Stimulated activated effector memory CD8-positive, alpha-beta T cell treated with anti-CD3 and anti-CD28 coated beads, Interleukin-12 subunit alpha, Interleukin-12 subunit beta, amount 100 ng/mL, for 72 hours (primary cell): Measurements from ENCODE around the gene MYADML2.
A peak's percentile ranks its signal among the peaks of the same experiment; 100 is the strongest.

Source experiments
- ATAC-seq: fragments of 150-1000 bp; cut with Tn5 transposase; 2 replicates; pipeline ENCODE4 v1.10.0; 2021
- DNase-seq, 2 donors: peaks; one replicate each; pipeline ENCODE4 v3.0.0; 2021 to 2022; ENCODE audit warnings: low spot score in 2 of 2
- H3K27ac Mint-ChIP-seq: one replicate; pipeline ENCODE4 v1.8.0; 2022; ENCODE audit warnings: mild to moderate bottlenecking, mixed read lengths
- H3K36me3 Mint-ChIP-seq: one replicate; pipeline ENCODE4 v1.8.0; 2022; ENCODE audit warnings: mild to moderate bottlenecking, mixed read lengths
- H3K4me1 Mint-ChIP-seq: one replicate; pipeline ENCODE4 v1.8.0; 2022; ENCODE audit warnings: mixed read lengths
- H3K4me3 Mint-ChIP-seq: one replicate; pipeline ENCODE4 v1.8.0; 2022; ENCODE audit warnings: mild to moderate bottlenecking, mixed read lengths
- H3K9me3 Mint-ChIP-seq: one replicate; pipeline ENCODE4 v1.8.0; 2022; ENCODE audit warnings: mixed read lengths

The MYADML2 gene

DNA sequence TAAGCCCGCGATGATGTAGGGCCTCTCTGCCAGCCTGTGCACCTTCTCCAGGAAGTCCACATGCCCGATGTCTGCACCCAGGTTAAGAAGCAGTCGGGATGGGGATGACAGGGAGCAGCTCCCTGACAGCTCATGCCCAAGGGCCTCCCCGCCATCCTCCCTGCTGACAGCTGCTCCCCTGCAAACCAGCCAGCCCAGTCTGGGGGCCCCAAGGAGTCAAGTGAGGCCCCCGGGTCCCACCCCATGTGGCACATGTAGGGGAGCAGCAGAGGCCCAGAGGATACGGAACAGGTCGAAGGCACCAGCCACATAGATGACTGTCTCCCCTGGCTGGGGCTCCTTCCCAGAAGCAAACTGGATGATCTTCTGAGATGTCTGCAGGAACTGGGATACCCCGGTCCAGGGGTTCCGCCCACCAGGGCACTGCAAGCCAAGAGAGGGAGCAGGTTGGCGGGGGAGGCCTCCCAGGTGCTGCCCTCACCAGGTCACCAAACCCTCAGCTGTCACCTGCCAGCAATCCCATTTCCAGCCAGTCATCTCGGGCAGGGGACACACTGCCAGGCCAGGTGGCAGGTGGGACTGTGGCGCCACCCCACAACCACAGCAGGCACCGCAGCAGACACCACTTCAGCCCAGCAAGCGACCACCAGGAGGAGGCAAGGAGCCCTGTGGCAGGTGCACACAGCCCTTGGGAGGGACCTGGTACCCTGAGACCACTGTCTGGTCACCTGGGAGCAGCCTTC lies 40.4 kb downstream of the MYADML2 start:
- ATAC-seq, result no peak
- no peak overlapping the region for H3K27ac Mint-ChIP-seq

DNA sequence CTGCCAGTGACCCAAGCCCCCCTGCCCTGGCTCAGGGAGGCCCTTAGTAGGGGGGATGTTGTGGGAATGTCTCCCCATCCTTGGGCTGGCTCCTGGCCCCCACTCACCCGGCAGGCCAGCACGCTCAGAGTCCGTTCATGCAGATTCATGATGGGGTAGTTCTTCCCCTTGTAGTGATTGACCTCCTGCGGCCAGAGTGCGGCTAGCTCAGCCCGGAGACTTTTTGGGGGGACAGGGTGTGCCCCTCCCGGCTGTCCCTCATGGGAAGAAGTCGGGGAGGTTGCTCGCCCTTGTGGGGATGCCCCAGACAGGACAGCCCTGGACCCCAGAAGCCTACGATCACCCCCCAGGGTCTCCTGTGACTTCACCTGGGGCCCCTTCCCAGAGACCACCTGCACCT lies 41.0 kb downstream of the MYADML2 start:
- no peaks in the 10 kb centered on the region for H3K9me3 Mint-ChIP-seq
- ATAC-seq (no peak), DNase-seq (no peak)
- H3K27ac Mint-ChIP-seq, result no peak overlapping the region
- H3K36me3 Mint-ChIP-seq, result peaks cover 9% of the 10 kb centered on the region
- H3K4me3 Mint-ChIP-seq, result no peak overlapping the region
- peaks cover 12% of the 10 kb centered on the region for H3K4me1 Mint-ChIP-seq

More for the DNA sequence above, 40.4 kb downstream of the MYADML2 start:
- Mint-ChIP-seq H3K9me3 (no peaks in the 10 kb centered on the region), H3K4me1 (peaks cover 6% of the 10 kb centered on the region), H3K36me3 (peaks cover 12% of the 10 kb centered on the region), H3K4me3 (no peak overlapping the region)
- DNase-seq, result no peak

DNA sequence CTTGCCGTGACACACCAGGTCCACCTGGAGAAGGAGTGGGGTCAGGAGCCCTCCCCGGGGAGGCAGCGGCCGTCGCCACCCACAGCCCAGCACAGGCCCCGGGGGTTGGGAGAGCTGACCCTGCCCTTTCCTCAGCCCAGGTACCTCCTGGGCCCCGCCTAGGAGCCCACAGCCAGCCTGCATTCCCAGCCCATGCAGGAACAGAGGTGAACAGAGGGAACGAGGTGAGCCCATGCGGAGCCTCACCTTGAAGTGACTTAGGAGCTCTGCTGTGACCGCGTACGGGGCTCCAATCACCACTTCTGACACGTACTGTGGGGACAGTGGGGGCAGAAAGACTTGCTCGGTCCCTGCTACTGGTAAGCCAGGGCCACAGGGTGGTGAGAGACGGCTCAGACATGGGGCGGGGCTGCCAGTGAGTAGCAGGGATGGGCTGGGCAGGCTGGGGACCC lies 41.6 kb downstream of the MYADML2 start:
- Mint-ChIP-seq H3K4me1 (peaks cover 16% of the 10 kb centered on the region), H3K4me3 (no peak overlapping the region), H3K36me3 (peaks cover 12% of the 10 kb centered on the region), H3K27ac (no peak overlapping the region), H3K9me3 (no peaks in the 10 kb centered on the region)
- no peak for DNase-seq
- ATAC-seq, result no peak

DNA sequence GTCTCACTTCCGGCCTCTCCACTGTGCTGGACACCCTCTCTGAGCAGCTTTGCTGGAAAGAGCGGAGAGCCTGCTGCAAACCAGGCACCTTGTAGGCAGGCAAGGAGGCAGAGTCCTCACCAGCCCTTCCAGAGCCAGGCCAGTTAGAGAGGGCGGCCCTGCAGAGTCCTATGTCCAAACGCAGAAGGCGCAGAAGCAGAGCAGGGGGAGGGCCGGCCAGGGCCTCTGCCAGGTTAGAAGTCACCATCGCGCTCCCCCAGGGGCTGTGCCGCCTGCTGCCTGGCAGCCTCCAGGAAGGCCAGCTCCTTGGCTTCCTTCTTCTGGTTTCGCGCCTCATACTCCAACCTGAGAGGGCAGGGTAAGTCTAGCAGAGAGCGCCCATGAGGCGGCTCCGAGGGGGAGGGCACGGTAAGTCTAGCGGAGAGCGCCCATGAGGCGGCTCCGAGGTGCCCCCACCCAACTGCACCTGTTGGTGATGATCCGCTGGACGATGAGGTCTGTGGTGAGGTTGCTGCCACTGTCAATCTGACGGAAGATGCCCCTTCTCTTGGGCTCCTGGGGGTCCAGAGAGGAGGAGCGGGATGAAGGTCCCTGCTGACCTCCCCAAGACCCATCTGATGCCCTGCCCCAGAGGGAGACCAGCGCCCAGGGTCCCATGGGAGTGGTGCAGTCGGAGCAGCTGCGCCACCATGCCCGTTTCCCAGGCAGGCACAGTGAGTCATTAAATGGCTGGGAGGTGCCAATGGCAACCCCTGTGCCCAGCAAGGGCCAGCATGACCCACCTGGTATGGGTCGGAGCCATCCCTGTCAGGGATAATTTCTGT lies 42.2 kb downstream of the MYADML2 start:
- peaks cover 10% of the 10 kb centered on the region for H3K4me1 Mint-ChIP-seq
- peaks cover 16% of the 10 kb centered on the region for H3K36me3 Mint-ChIP-seq
- H3K4me3 Mint-ChIP-seq, result no peak overlapping the region
- ATAC-seq, result no peak
- H3K9me3 Mint-ChIP-seq, result no peaks in the 10 kb centered on the region
- no peak overlapping the region for H3K27ac Mint-ChIP-seq
- no peak for DNase-seq

DNA sequence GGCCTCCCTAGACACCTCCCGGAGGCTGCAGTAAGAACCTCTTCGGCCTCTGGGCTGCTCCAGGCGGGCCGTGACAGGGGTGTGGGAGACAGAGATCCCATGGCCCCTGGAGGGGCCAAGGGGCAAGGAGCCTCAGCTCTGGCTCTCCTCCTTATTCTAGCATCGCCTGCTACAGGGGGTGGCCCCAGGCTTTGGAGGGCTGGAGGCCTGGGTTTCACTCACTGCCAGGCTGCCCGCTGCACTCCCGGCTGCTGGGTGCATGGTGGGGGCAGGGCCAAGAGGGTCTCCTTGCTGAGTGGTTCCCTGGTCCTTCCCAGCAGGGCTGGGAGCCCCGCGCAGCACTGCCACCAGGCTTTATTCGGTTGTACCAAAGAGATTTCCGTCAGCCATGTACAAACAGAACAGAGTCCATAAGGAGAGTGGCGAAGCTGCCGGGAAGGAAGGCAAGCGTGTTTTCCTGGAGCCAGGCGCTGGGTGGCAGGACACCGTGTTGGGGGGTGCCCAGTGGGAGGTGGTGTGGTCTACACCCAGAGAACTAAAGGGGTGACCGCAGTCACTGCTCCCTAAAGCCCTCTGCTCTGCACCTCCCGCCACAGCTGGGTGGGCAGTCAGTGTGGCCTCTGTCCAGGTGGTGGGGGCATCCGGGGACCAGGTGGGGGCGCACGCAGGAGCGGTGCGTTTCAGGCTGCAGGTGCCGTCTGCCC lies 43.0 kb downstream of the MYADML2 start:
- no peaks in the 10 kb centered on the region for H3K9me3 Mint-ChIP-seq
- H3K4me3 Mint-ChIP-seq, result no peak overlapping the region
- DNase-seq, result no peak
- no peak overlapping the region for H3K27ac Mint-ChIP-seq
- peaks cover 23% of the 10 kb centered on the region for H3K36me3 Mint-ChIP-seq
- ATAC-seq, result no peak
- peaks cover 10% of the 10 kb centered on the region for H3K4me1 Mint-ChIP-seq

DNA sequence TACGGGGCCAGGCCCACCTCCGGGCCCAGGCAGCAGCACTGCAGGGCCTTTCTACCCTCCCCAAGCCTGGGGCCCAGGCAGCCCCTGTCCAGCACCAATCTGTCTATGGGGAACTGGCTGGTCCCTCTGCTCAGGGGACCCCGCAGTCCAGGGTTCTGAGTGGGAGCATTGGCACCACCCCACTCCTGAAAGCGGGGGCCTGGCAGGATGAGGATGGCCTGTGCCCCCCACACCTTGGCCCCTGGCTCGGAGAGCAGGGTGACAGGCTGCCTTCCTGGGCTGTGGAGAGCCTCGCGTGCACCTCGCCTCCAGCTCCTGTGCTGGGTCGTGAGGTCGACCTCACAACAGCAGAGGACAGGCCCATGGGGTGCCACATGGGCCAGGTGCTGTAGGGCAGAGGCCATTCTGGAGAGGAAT lies 43.6 kb downstream of the MYADML2 start:
- Mint-ChIP-seq H3K36me3 (peaks cover 29% of the 10 kb centered on the region), H3K4me3 (no peak overlapping the region), H3K9me3 (no peaks in the 10 kb centered on the region), H3K4me1 (peaks cover 10% of the 10 kb centered on the region), H3K27ac (no peak overlapping the region)
- ATAC-seq, result no peak
- DNase-seq, result no peak

DNA sequence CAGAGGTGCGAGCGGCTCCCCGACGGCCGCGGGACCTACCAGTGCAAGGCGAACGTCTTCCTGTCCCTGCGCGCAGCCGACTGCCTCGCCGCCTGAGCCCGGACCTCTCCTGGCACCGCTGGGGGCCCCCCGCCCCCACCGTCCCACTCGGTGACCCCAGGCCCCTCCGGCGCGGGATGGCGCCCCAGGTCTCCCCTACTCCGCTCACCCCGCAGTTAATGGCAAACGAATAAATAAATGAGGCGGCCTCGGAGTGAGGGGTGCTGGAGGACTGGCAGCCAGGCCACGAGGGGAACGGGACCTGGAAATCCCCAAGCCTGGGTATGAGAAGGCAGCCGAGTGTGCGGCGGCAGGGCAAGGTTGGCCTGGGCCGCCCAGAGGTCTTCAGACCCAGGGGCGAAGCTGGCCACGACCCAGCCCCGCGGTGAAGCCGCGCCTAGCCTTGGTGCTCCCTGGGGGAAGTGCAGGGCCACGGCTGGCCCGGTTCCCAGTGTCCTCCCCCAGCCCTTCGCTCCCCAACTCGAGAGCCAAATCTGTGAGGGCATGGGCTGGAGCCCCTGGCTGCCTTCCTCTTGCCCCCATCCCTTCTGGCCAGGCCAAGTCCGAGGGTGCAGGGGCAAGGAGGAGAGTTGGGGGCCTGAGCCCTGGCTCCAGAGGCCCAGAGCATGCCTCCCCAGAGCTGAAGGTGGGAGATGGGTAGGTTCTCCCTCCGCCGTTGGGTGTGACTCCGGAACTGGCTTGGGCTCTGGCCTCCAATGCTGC lies 44.2 kb downstream of the MYADML2 start:
- peaks cover 35% of the 10 kb centered on the region for H3K36me3 Mint-ChIP-seq
- peak; percentile 29 for ATAC-seq
- H3K9me3 Mint-ChIP-seq, result no peaks in the 10 kb centered on the region
- no peak overlapping the region for H3K27ac Mint-ChIP-seq
- DNase-seq, result no peak
- H3K4me3 Mint-ChIP-seq, result peak overlapping the region; percentile 23
- peaks cover 10% of the 10 kb centered on the region for H3K4me1 Mint-ChIP-seq

DNA sequence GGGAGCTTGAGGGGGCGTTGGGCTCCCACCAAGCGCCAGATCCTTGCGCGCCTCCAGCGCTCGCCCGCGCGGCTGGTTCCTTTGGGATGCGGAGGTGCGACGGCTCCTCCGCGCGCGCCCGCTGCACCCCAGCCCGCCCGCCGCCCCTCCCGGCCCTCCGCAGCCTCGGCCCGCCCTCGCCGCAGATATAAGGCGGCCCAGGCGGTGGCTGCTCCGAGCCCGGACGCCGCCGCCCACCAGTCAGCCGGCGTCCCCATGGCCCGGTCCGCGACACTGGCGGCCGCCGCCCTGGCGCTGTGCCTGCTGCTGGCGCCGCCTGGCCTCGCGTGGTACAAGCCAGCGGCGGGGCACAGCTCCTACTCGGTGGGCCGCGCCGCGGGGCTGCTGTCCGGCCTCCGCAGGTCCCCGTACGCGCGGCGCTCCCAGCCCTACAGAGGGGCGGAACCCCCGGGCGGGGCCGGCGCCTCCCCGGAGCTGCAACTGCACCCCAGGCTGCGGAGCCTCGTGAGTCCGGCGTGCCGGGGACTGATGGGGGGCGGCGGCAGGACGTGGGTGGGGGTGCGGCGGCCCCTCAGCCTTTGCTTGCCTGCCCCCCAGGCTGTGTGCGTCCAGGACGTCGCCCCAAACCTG lies 44.9 kb downstream of the MYADML2 start, which contains the start of gene NPB:
Gene NPB (plus strand): TSS at position 216 of the 630 bp plus-strand sequence. CDS start 40 bp downstream, at position 256.
- DNase-seq (no peak), ATAC-seq (peak; percentile 66)
- Mint-ChIP-seq H3K27ac (peak within 1 kb of the TSS; percentile 34), H3K9me3 (no peaks in the 10 kb centered on the region), H3K4me3 (peak within 1 kb of the TSS; percentile 23), H3K36me3 (peaks cover 42% of the 10 kb centered on the region), H3K4me1 (peaks cover 10% of the 10 kb centered on the region)

DNA sequence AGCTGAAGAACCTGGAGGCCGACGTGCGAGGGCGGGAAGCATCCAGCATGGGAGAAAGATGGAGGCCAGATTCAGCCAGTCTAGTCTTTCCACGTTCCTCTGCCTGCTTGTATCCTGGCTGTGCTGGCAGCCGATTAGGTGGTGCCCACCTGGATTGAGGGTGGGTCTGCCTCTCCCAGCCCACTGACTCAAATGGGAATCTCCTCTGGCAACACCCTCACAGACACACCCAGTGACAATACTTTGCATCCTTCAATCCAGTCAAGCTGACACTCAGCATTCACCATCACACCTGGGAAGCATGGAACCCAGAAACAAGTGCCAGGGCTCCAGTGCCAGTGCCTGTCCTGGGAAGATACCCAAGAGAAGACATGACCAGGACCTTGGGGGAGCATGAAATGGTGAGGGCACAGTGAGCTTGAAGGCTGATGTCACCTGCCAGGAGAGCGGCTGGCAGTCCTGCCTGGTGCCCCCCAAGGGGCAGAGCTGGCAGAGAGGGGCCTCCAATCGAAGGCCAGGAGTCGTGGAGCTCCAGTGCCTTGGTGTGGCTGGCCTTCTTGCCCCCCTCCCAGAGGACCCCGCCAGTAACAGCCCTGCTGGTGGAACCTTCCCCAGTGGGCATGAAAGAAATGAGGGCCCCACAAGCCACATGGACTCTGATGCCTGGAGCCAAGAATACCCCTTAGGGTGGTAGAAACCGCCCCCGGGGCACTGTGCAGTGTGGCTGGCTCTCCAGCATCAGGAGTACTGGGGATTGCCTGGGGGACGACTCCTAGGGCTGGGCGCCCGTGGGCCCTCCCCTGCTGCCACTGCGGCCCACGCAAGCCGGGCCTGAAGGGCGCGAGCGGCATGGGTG lies 45.6 kb downstream of the MYADML2 start:
- ATAC-seq (peak; percentile 27), DNase-seq (no peak)
- no peak overlapping the region for H3K4me3 Mint-ChIP-seq
- H3K27ac Mint-ChIP-seq, result peak overlapping the region; percentile 34
- H3K4me1 Mint-ChIP-seq, result peaks cover 10% of the 10 kb centered on the region
- peaks cover 49% of the 10 kb centered on the region for H3K36me3 Mint-ChIP-seq
- no peaks in the 10 kb centered on the region for H3K9me3 Mint-ChIP-seq

DNA sequence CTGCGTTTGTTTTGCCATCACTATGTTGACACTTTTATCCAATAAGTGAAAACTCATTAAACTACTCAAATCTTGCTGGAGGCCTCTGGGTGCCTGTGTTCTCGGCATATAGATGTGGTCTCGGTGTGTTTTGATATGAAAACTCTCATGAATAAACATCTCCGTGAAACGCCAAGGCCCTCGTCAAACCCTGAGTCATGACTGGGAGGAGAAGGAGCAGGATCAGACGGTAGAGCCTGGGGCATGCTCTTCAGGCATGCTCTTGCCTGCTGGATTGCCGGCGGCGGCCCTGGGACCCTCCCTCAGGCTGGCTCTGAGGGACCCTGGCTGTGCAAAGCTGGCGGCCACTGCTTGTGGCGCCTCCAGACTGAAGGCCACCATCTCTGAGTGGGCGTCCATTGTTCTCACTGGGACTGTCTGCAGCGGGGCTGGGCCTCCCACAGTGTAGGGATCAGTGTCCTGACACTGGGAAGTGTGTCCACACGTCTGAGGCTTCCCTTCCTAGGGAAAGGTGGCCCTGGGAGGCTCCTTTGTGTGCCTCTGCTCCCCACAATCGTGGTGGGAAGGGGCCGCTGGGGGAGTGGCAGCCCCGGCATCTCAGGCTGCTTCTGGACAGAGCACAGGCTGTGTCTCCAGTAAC lies 46.7 kb downstream of the MYADML2 start:
- Mint-ChIP-seq H3K4me1 (peaks cover 10% of the 10 kb centered on the region), H3K4me3 (no peak overlapping the region), H3K9me3 (no peaks in the 10 kb centered on the region), H3K36me3 (peaks cover 60% of the 10 kb centered on the region), H3K27ac (no peak overlapping the region)
- no peak for DNase-seq
- no peak for ATAC-seq

DNA sequence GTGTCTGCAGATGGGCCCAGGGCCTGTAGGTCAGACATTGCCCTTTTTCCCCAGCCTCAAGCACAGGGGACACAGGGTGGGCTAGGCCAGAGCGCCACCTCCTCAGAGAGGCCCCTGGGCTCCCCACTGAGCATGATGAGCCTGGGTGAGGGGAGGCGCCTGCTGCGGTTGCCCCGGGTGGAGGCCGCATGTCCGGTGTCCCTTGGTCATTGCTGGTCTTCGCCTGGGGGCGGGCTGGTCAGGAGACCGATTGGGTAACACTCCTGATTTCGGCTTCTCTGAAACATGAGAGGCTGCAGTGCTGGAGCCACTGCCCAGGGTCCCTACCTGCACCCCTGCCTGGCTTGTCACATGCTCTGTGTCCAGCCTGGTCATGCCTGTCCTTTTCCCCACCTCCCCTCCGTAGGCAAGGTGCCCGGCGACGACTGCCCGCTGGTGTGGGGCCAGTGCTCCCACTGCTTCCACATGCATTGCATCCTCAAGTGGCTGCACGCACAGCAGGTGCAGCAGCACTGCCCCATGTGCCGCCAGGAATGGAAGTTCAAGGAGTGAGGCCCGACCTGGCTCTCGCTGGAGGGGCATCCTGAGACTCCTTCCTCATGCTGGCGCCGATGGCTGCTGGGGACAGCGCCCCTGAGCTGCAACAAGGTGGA lies 47.4 kb downstream of the MYADML2 start:
- peaks cover 67% of the 10 kb centered on the region for H3K36me3 Mint-ChIP-seq
- no peak for DNase-seq
- no peak overlapping the region for H3K4me3 Mint-ChIP-seq
- peaks cover 10% of the 10 kb centered on the region for H3K4me1 Mint-ChIP-seq
- H3K27ac Mint-ChIP-seq, result no peak overlapping the region
- no peaks in the 10 kb centered on the region for H3K9me3 Mint-ChIP-seq
- no peak for ATAC-seq

DNA sequence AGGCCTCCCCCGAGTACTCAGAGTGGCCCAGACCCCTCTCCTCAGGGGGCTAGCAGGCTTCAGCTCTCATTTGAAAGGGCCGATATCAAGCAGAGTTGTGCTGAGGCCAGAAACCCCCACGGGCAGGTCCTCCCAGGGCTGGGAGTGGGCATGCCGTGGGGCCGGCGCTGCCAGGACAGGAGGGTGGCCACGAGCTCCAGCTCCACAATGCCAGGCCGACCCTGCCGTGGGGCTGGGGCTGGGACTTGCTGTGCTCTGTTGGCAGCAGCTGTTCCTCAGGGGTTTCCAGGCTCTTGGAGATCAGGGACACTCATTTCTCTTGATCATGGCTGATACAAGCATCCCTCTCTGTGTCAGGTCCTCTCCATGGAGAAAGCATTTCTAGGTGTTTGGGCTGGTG lies 48.1 kb downstream of the MYADML2 start:
- Mint-ChIP-seq H3K27ac (no peak overlapping the region), H3K4me1 (peaks cover 10% of the 10 kb centered on the region), H3K4me3 (no peak overlapping the region), H3K9me3 (no peaks in the 10 kb centered on the region), H3K36me3 (peaks cover 70% of the 10 kb centered on the region)
- ATAC-seq, result no peak
- no peak for DNase-seq
